ENCODE measurements around the gene AQP6. TPM values are rescaled to one million over a fixed set of nuclear protein-coding genes. Genes with fewer than 3 reads are reported as not detected.

AQP6 gene
- total RNA-seq, 1 experiment from 2014 or later = not detected

- intact Hi-C loops (cut with micrococcal nuclease) = loop anchor here (1.0 to 10.0 kb wide), 5 partner anchors 88 to 207 kb away; no protein-coding TSS in a partner anchor
- Mint-ChIP-seq H3K9me3 (ENCODE audit: unreplicated experiment) (no peaks in the 10 kb centered on the region), H3K27ac (ENCODE audit: low read depth, unreplicated experiment) (no peak overlapping the region), H3K27me3 (ENCODE audit: insufficient read depth, unreplicated experiment) (no peaks in the 10 kb centered on the region), H3K4me1 (ENCODE audit: insufficient read depth, unreplicated experiment) (peaks cover 4% of the 10 kb centered on the region), H3K36me3 (ENCODE audit: insufficient read depth, unreplicated experiment) (no peaks in the 10 kb centered on the region), H3K4me3 (ENCODE audit: unreplicated experiment) (no peak overlapping the region)
- DNase-seq (ENCODE audit: unreplicated experiment) = no peak
- CTCF ChIA-PET = interaction anchor here (0.5 to 8.8 kb wide), 46 partner anchors 11 to 1719 kb away, joined by 3 to 241 read pairs (median 5); partner anchors contain the start of genes COX14, SMARCD1 and TMBIM6
- no TSS peak for BruUV-seq (replicated peaks)
- POLR2A ChIA-PET = interaction anchor here (0.7 to 3.0 kb wide), 8 partner anchors 23 to 226 kb away, joined by 3 to 14 read pairs (median 4); partner anchors contain the start of genes SMARCD1 and TMBIM6
- TF ChIP-seq CTCF (IDR thresholded peaks at IDR 0.05; ENCODE audit: unreplicated experiment) = no peak
These were observed 4.9 kb upstream of the AQP6 start for GRCh38 chr12:49967777-49968250.

GRCh38 chr12:49968471-49968870, 4.3 kb upstream of the AQP6 start:
- no TSS peak for BruUV-seq (replicated peaks)
- H3K4me3 Mint-ChIP-seq (ENCODE audit: unreplicated experiment) = no peak overlapping the region
- no peak for TF ChIP-seq CTCF (IDR thresholded peaks at IDR 0.05; ENCODE audit: unreplicated experiment)
- H3K36me3 Mint-ChIP-seq (ENCODE audit: insufficient read depth, unreplicated experiment) = no peaks in the 10 kb centered on the region
- no peak for DNase-seq (ENCODE audit: unreplicated experiment)
- no peaks in the 10 kb centered on the region for H3K27me3 Mint-ChIP-seq (ENCODE audit: insufficient read depth, unreplicated experiment)
- no peaks in the 10 kb centered on the region for H3K4me1 Mint-ChIP-seq (ENCODE audit: insufficient read depth, unreplicated experiment)
- H3K27ac Mint-ChIP-seq (ENCODE audit: low read depth, unreplicated experiment) = no peak overlapping the region
- no peaks in the 10 kb centered on the region for H3K9me3 Mint-ChIP-seq (ENCODE audit: unreplicated experiment)
- intact Hi-C loops (cut with micrococcal nuclease) = loop anchor here (10.0 kb wide), 1 partner anchor 206 kb away; no protein-coding TSS in a partner anchor
- CTCF ChIA-PET = interaction anchor here (0.5 to 8.8 kb wide), 30 partner anchors 12 to 460 kb away, joined by 3 to 241 read pairs (median 5); partner anchors contain the start of genes COX14 and TMBIM6
- POLR2A ChIA-PET = interaction anchor here (0.7 to 1.2 kb wide), 3 partner anchors 22 to 88 kb away, joined by 3 to 4 read pairs (median 3); no protein-coding TSS in a partner anchor

- H3K36me3 Mint-ChIP-seq (ENCODE audit: insufficient read depth, unreplicated experiment) = no peaks in the 10 kb centered on the region
- no peak for TF ChIP-seq CTCF (IDR thresholded peaks at IDR 0.05; ENCODE audit: unreplicated experiment)
- ChIA-PET CTCF (interaction anchor here (0.8 to 8.8 kb wide), 11 partner anchors 10 to 143 kb away, joined by 3 to 241 read pairs (median 4); partner anchors contain the start of gene COX14), POLR2A (interaction anchor here (1.1 kb wide), 1 partner anchor 87 kb away, joined by 3 read pairs; no protein-coding TSS in a partner anchor)
- H3K27me3 Mint-ChIP-seq (ENCODE audit: insufficient read depth, unreplicated experiment) = no peaks in the 10 kb centered on the region
- no peaks in the 10 kb centered on the region for H3K9me3 Mint-ChIP-seq (ENCODE audit: unreplicated experiment)
- no peak for DNase-seq (ENCODE audit: unreplicated experiment)
- H3K27ac Mint-ChIP-seq (ENCODE audit: low read depth, unreplicated experiment) = no peak overlapping the region
- H3K4me3 Mint-ChIP-seq (ENCODE audit: unreplicated experiment) = no peak overlapping the region
- H3K4me1 Mint-ChIP-seq (ENCODE audit: insufficient read depth, unreplicated experiment) = no peaks in the 10 kb centered on the region
- intact Hi-C loops (cut with micrococcal nuclease) = loop anchor here (10.0 kb wide), 1 partner anchor 206 kb away; no protein-coding TSS in a partner anchor
- no TSS peak for BruUV-seq (replicated peaks)
These were observed 3.7 kb upstream of the AQP6 start for GRCh38 chr12:49969027-49969426.

GRCh38 chr12:49969651-49970429, 2.9 kb upstream of the AQP6 start:
- Mint-ChIP-seq H3K4me3 (ENCODE audit: unreplicated experiment) (no peak overlapping the region), H3K36me3 (ENCODE audit: insufficient read depth, unreplicated experiment) (no peaks in the 10 kb centered on the region), H3K4me1 (ENCODE audit: insufficient read depth, unreplicated experiment) (no peaks in the 10 kb centered on the region), H3K27ac (ENCODE audit: low read depth, unreplicated experiment) (no peak overlapping the region), H3K9me3 (ENCODE audit: unreplicated experiment) (no peaks in the 10 kb centered on the region), H3K27me3 (ENCODE audit: insufficient read depth, unreplicated experiment) (no peaks in the 10 kb centered on the region)
- intact Hi-C loops (cut with micrococcal nuclease) = loop anchor here (10.0 kb wide), 1 partner anchor 205 kb away; no protein-coding TSS in a partner anchor
- ChIA-PET CTCF (interaction anchor here (0.6 to 8.8 kb wide), 10 partner anchors 10 to 142 kb away, joined by 3 to 241 read pairs (median 4); partner anchors contain the start of gene COX14), POLR2A (interaction anchor here (1.1 kb wide), 1 partner anchor 14 kb away, joined by 4 read pairs; no protein-coding TSS in a partner anchor)
- no TSS peak for BruUV-seq (replicated peaks)
- DNase-seq (ENCODE audit: unreplicated experiment) = no peak
- TF ChIP-seq CTCF (IDR thresholded peaks at IDR 0.05; ENCODE audit: unreplicated experiment) = no peak

Data from MCF 10A (cell line).